Fibroblast of lung (primary cell): Measurements from ENCODE around the gene MORN3. TPM values are rescaled to one million over a fixed set of nuclear protein-coding genes. Genes with fewer than 3 reads are reported as not detected.
A peak's percentile ranks its signal among the peaks of the same experiment; 100 is the strongest.

Source experiments
- DNase-seq, 2 donors: peaks; one replicate each; pipeline versions ENCODE4 v3.0.0 to v3.0.0-alpha.2; 2010; ENCODE audit warnings: low read depth in 2 of 2
- H2AFZ ChIP-seq: 2 replicates; pipeline ENCODE4 v1.5.1; 2012; ENCODE audit warnings: low read length, control low read depth, inconsistent platforms
- H3K27ac ChIP-seq: 2 replicates; pipeline ENCODE4 v1.5.1; 2011; ENCODE audit warnings: low read length, control low read depth; ENCODE audit not compliant: insufficient read depth
- H3K27me3 ChIP-seq: 2 replicates; pipeline ENCODE4 v1.5.1; 2011; ENCODE audit warnings: mild to moderate bottlenecking, low read length; ENCODE audit not compliant: control insufficient read depth, insufficient read depth
- H3K36me3 ChIP-seq: 2 replicates; pipeline ENCODE4 v1.5.1; 2011; ENCODE audit warnings: low read length; ENCODE audit not compliant: control insufficient read depth, insufficient read depth
- H3K4me1 ChIP-seq: 2 replicates; pipeline ENCODE4 v1.5.1; 2011; ENCODE audit warnings: low read length; ENCODE audit not compliant: control insufficient read depth, insufficient read depth; ENCODE audit errors: extremely low read depth
- H3K4me2 ChIP-seq: 2 replicates; pipeline ENCODE4 v1.5.1; 2011; ENCODE audit warnings: low read length, control low read depth; ENCODE audit not compliant: insufficient read depth; ENCODE audit errors: extremely low read depth
- H3K4me3 ChIP-seq, 4 experiments: fragments of 200-600 bp in 1 of 4; sonication (generic) in 1 of 4; replicated peaks in 1 of 4; 2 replicates each; pipeline ENCODE4 v1.5.1; 2011 to 2016; ENCODE audit warnings: low read length in 4 of 4, low read depth in 3 of 4, mild to moderate bottlenecking in 3 of 4, control low read depth in 2 of 4, inconsistent platforms in 1 of 4, mixed read lengths in 1 of 4; ENCODE audit not compliant: insufficient read depth in 1 of 4; ENCODE audit errors: control extremely low read depth in 1 of 4
- H3K79me2 ChIP-seq: 2 replicates; pipeline ENCODE4 v1.5.1; 2012; ENCODE audit warnings: mild to moderate bottlenecking, low read length, inconsistent platforms; ENCODE audit not compliant: control insufficient read depth, insufficient read depth
- H3K9ac ChIP-seq: 2 replicates; pipeline ENCODE4 v1.5.1; 2011; ENCODE audit warnings: mild to moderate bottlenecking, low read length, control low read depth; ENCODE audit not compliant: insufficient read depth
- H3K9me3 ChIP-seq: 2 replicates; pipeline ENCODE4 v1.5.1; 2012; ENCODE audit warnings: low read depth, low read length; ENCODE audit not compliant: control insufficient read depth, insufficient read depth
- H4K20me1 ChIP-seq: 2 replicates; pipeline ENCODE4 v1.5.1; 2011; ENCODE audit warnings: low read length; ENCODE audit not compliant: control insufficient read depth, insufficient read depth; ENCODE audit errors: extremely low read depth
- EZH2 ChIP-seq: IDR thresholded peaks from 2 replicates; pipeline ENCODE4 v1.5.1; 2012; ENCODE audit warnings: low read length, control low read depth, mild to moderate bottlenecking; ENCODE audit errors: missing control alignments
- polyA plus RNA-seq, 2 donors: library from polyadenylated mRNA; depleted of rRNA in 1 of 2; stranded (reverse) in 1 of 2; unstranded in 1 of 2; fragments of >200 nt; gene quantifications; 2 replicates each; pipeline ENCODE4 v1.2.1, GENCODE V29; 2011 to 2012; ENCODE audit warnings: missing spikeins in 1 of 2
- total RNA-seq: library from RNA; depleted of rRNA; stranded (reverse); fragments of >200 nt; gene quantifications from 2 replicates; pipeline ENCODE4 v1.2.1, GENCODE V29; 2014
- TF ChIP-seq, protein P1 (sequence below), 2 donors: IDR thresholded peaks in 1 of 2; conservative IDR thresholded peaks in 1 of 2; 1 replicate in 1 of 2; 2 replicates in 1 of 2; pipeline ENCODE4 v1.5.1; 2011 to 2012; ENCODE audit warnings: low read length in 2 of 2, control low read depth in 1 of 2, inconsistent platforms in 1 of 2, low read depth in 1 of 2, mild to moderate bottlenecking in 1 of 2

Gene MORN3
- total and polyA plus RNA-seq, 2 donors (not counting 1 experiment from before 2014, with no cell fraction given): 0.61 to 0.83 TPM

DNA sequence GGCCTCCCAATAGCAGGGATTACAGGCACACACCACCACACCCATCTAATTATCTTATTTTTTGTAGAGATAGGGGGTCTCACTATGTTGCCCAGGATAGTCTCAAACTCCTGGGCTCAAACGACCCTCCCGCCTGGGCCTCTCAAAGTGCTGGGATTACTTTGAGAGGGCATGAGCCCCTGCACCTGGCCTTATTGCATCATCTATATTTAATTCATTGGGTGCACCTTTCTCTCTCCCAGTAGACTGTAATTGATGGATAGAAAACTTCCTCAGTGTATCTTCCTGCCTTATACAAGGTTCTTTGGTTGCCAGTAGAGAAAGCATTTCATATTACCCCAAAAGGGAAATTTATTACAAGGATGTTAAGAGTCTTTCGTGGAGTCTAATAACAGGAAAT lies 8.9 kb upstream of the MORN3 start:
- DNase-seq: no peak
- TF ChIP-seq, protein P1, sequence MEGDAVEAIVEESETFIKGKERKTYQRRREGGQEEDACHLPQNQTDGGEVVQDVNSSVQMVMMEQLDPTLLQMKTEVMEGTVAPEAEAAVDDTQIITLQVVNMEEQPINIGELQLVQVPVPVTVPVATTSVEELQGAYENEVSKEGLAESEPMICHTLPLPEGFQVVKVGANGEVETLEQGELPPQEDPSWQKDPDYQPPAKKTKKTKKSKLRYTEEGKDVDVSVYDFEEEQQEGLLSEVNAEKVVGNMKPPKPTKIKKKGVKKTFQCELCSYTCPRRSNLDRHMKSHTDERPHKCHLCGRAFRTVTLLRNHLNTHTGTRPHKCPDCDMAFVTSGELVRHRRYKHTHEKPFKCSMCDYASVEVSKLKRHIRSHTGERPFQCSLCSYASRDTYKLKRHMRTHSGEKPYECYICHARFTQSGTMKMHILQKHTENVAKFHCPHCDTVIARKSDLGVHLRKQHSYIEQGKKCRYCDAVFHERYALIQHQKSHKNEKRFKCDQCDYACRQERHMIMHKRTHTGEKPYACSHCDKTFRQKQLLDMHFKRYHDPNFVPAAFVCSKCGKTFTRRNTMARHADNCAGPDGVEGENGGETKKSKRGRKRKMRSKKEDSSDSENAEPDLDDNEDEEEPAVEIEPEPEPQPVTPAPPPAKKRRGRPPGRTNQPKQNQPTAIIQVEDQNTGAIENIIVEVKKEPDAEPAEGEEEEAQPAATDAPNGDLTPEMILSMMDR (conservative IDR thresholded peaks at IDR 0.05 in 1 of 2, IDR thresholded peaks at IDR 0.05 in 1 of 2; ENCODE audit: low read depth in 1 of 2, low read length in 2 of 2): no peak
- no peak for TF ChIP-seq EZH2
- Histone ChIP-seq H4K20me1 (no peaks in the 10 kb centered on the region), H3K4me1 (no peaks in the 10 kb centered on the region), H3K27ac (no peak overlapping the region), H3K27me3 (no peaks in the 10 kb centered on the region), H3K79me2 (no peaks in the 10 kb centered on the region), H3K4me2 (no peak overlapping the region), H2AFZ (no peak overlapping the region), H3K9me3 (no peaks in the 10 kb centered on the region), H3K4me3 (no peak overlapping the region), H3K36me3 (no peaks in the 10 kb centered on the region), H3K9ac (no peak overlapping the region)

DNA sequence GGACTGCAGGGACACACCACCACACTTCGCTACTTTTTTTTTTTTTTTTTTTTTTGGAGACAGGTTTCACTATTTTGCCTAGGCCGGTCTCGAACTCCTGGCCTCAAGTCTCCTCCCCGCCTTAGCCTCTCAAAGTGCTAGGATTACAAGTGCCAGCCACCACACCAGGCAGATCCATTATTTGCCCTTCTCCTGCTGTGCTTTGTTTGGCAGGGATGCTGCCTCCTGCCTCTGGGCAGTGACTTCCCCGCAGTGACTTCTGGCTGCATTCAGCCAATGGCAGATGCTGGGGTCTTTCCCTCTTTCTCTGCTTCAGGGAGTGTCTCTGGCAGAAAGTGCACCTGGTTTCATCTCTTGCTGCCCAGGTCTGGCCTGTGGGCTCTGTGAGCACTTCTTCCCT lies 6.7 kb upstream of the MORN3 start:
- no peak for DNase-seq
- Histone ChIP-seq H3K79me2 (no peaks in the 10 kb centered on the region), H3K36me3 (no peaks in the 10 kb centered on the region), H3K27ac (no peak overlapping the region), H2AFZ (no peak overlapping the region), H3K9ac (no peak overlapping the region), H3K4me2 (no peak overlapping the region), H3K27me3 (no peaks in the 10 kb centered on the region), H3K4me3 (no peak overlapping the region), H3K4me1 (no peaks in the 10 kb centered on the region), H3K9me3 (no peaks in the 10 kb centered on the region), H4K20me1 (no peaks in the 10 kb centered on the region)
- TF ChIP-seq EZH2: no peak
- TF ChIP-seq, protein P1 (conservative IDR thresholded peaks at IDR 0.05 in 1 of 2, IDR thresholded peaks at IDR 0.05 in 1 of 2; ENCODE audit: low read depth in 1 of 2, low read length in 2 of 2): no peak

DNA sequence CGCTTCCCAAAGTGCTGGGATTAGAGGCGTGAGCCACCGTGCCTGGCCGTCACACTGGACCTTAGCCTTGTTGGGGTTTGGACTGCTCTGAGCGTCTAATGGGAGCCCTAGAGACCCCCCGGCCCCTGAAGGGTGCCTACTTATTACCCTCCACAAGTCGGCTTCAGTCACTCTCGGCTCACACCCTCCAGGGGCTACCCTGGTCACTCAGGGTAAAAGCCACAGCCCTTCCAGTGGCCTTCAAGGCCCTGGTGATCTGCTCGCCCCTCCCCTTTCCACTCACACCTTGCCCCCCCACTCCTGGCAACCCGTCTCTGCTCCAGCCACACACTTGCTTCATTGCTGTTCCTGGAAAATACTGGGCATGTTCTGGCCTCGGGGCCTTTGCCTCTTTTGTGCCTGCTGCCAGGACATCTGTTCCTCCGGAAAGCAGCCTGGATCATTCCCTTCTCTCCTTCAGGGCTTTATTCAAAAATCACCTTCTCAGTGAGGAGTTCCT lies 3.6 kb upstream of the MORN3 start:
- peak overlapping the region in 1 of 4 experiments; percentile 67 for H3K4me3 ChIP-seq
- H3K4me1 ChIP-seq: no peaks in the 10 kb centered on the region
- peak overlapping the region; percentile 44 for H3K4me2 ChIP-seq
- H3K27me3 ChIP-seq: no peaks in the 10 kb centered on the region
- no peak overlapping the region for H3K27ac ChIP-seq
- DNase-seq: no peak
- no peaks in the 10 kb centered on the region for H4K20me1 ChIP-seq
- TF ChIP-seq, protein P1 (conservative IDR thresholded peaks at IDR 0.05 in 1 of 2, IDR thresholded peaks at IDR 0.05 in 1 of 2; ENCODE audit: low read depth in 1 of 2, low read length in 2 of 2): no peak
- no peak for TF ChIP-seq EZH2
- no peak overlapping the region for H3K9ac ChIP-seq
- H3K36me3 ChIP-seq: no peaks in the 10 kb centered on the region
- H2AFZ ChIP-seq: peak overlapping the region; percentile 59
- no peaks in the 10 kb centered on the region for H3K9me3 ChIP-seq
- H3K79me2 ChIP-seq: no peaks in the 10 kb centered on the region
